Activated T-helper 2 cell treated with anti-CD3 and anti-CD28 coated beads, Interferon-gamma antibody, Interleukin-2, Interleukin-4, amounts not matched to agents 10 μg/mL and 5 μg/mL and 100 μg/mL, durations not matched to agents 14 hours and 24 hours and 36 hours (primary cell): ENCODE measurements around the gene CEP41. TPM values are rescaled to one million over a fixed set of nuclear protein-coding genes. Genes with fewer than 3 reads are reported as not detected.
A peak's percentile ranks its signal among the peaks of the same experiment; 100 is the strongest.

Experiments used
- DNase-seq: peaks from one replicate; pipeline ENCODE4 v3.0.0; 2021; ENCODE audit warnings: low spot score
- H3K27ac Mint-ChIP-seq: one replicate; pipeline ENCODE4 v1.8.0; 2021; ENCODE audit warnings: mixed read lengths
- H3K27me3 Mint-ChIP-seq: one replicate; pipeline ENCODE4 v1.8.0; 2021; ENCODE audit warnings: low read depth, mixed read lengths
- H3K36me3 Mint-ChIP-seq: one replicate; pipeline ENCODE4 v1.8.0; 2021; ENCODE audit warnings: low read depth, mixed read lengths
- H3K4me1 Mint-ChIP-seq: one replicate; pipeline ENCODE4 v1.8.0; 2021; ENCODE audit warnings: low read depth, mixed read lengths
- H3K4me3 Mint-ChIP-seq: one replicate; pipeline ENCODE4 v1.8.0; 2021; ENCODE audit warnings: low read depth, mild to moderate bottlenecking, moderate library complexity, mixed read lengths
- H3K9me3 Mint-ChIP-seq: one replicate; pipeline ENCODE4 v1.8.0; 2021; ENCODE audit warnings: mixed read lengths
- intact Hi-C: fragments of 100-400 bp; cut with micrococcal nuclease; formaldehyde crosslinking; loops from one replicate; pipeline ENCODE4 v1.15.1; 2023
- total RNA-seq: library from RNA; stranded (reverse); gene quantifications from 2 replicates; pipeline ENCODE4 v1.2.3, GENCODE V29; 2022

The CEP41 gene
- total RNA-seq, 1 donor from 2014 or later, result 15.9 TPM

DNA sequence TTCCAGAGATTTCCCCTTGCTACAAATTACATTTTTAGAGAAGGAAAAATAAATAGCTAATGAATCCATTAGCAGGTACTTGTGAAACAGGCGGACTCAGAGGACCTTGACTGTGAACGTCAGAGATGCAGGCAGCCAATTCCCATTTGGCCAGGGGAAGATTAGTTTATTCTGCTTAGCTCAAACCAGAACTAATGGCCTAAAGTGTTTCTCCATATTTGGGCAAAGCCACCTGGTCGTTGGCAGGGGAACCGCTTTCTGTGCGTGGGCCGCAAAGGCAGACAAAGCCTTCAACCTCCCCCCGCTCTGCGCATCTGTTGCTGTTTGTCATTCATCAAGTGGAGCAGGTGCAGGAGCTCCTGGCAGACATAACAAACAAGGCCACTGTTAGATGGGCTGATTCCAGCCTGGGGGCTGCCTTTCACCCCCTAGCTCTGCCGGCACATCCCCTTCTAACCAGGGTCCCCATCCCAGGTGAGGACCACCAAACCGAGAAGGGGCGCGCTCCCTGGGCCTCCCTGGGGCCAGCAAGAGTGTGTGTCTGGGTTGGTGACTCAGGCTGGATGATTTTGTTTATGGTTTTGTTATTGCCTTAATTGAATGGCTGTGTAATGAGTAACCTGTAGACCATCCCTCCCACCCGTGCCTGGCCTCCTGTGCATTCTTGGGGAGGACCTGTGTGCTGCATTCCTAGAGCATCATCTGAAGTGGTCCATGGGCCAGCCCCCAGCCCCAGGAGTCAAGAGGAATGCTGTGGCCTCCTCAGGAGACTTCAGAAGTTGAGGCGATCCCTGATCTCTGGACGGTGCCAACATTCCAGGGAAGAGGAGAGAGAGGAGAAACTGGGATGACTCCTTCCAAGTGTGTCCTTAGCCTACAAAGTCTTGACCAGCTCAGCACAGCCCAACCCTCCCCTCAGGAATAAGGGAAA, 75.0 kb downstream of the CEP41 start:
- peaks cover 33% of the 10 kb centered on the region for H3K4me1 Mint-ChIP-seq
- DNase-seq, result no peak
- H3K9me3 Mint-ChIP-seq, result no peaks in the 10 kb centered on the region
- no peaks in the 10 kb centered on the region for H3K36me3 Mint-ChIP-seq
- peak overlapping the region; percentile 31 for H3K27ac Mint-ChIP-seq
- intact Hi-C loops, result no loop called here
- peak overlapping the region; percentile 40 for H3K4me3 Mint-ChIP-seq
- no peaks in the 10 kb centered on the region for H3K27me3 Mint-ChIP-seq

DNA sequence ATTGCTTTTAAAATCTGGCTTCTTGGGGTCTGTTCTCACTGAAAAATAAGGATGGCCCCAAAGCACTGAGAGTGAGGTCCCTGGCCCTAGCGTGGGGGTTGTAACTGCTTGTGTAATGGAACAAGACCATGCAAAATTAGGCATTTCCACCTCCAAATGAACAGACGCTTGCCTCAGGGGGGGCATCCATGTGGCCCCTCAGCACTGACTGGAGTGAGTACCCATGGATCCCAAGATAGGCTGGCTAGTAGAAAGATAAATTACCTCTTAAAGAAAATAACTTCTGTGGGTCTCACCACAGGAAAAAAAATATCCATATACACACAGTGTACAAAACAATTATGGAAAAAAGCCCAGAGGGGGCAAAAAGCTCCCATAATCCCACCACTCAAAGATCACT, 75.7 kb downstream of the CEP41 start:
- peaks cover 7% of the 10 kb centered on the region for H3K9me3 Mint-ChIP-seq
- H3K27ac Mint-ChIP-seq, result peak overlapping the region; percentile 37
- no peak for DNase-seq
- intact Hi-C loops, result no loop called here
- H3K4me1 Mint-ChIP-seq, result peaks cover 33% of the 10 kb centered on the region
- H3K36me3 Mint-ChIP-seq, result no peaks in the 10 kb centered on the region
- H3K27me3 Mint-ChIP-seq, result no peaks in the 10 kb centered on the region
- no peak overlapping the region for H3K4me3 Mint-ChIP-seq

DNA sequence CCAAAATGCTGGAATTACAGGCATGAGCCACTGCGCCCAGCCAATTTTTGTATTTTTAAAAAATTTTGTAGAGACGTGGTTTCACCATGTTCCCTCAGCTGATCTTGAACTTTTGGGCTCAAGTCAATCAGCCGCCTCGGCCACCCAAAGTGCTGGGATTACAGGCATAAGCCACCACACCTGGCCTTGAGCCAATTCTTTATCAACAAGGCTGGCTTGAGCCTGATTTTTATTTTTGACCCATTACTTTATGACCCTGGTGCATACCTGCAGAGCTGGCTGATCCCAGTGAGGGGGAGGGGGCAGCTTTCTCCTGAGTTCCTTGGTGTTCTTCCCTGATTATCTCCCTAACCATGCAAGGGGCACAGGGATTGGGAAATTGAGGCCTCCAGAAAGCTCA, 76.4 kb downstream of the CEP41 start:
- Mint-ChIP-seq H3K9me3 (peaks cover 13% of the 10 kb centered on the region), H3K4me1 (peaks cover 26% of the 10 kb centered on the region), H3K36me3 (no peaks in the 10 kb centered on the region), H3K27me3 (no peaks in the 10 kb centered on the region), H3K4me3 (no peak overlapping the region), H3K27ac (no peak overlapping the region)
- DNase-seq, result no peak
- intact Hi-C loops, result loop anchor here (5.0 kb wide), 1 partner anchor 53 kb away; no protein-coding TSS in a partner anchor

DNA sequence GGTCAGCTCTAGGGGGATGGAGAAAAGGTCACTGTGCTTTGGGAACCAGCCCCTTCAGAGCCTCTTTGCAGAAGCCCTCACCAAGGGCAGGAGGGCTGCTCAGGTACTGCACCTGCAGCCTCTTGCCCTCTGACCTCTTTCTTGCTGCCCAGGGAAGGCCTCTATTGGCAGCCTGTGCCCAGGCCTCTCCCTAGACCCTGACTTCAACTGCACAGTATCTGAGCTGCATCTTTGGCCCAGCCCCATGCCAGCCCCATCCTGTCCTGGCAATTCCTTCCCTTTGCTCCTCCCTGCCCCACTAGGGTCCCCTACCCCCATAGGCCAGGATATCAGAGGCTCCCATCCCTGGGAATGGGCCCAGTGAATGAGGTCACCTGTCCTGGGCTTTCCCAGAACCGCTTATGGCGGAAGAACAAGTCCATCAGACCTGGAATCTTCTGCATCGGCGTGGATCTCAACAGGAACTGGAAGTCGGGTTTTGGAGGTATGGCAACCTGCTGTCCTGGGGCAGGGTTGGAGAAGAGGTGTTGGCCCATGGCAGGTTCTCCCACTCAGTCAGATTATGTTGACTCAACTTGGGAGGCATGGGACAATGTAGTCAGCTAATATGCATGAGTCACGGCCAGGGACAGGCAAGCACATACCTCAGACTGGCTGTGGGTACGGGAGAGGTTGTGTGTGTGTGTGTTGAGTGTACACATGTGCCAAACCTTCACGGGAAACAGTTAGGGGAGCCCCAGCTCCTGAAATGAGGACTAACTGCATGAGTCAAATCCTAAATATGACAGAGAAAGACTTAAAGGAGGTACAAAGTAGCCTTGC, 77.6 kb downstream of the CEP41 start:
- no peaks in the 10 kb centered on the region for H3K27me3 Mint-ChIP-seq
- no peak for DNase-seq
- no peak overlapping the region for H3K4me3 Mint-ChIP-seq
- peaks cover 14% of the 10 kb centered on the region for H3K9me3 Mint-ChIP-seq
- H3K4me1 Mint-ChIP-seq, result peaks cover 16% of the 10 kb centered on the region
- intact Hi-C loops, result loop anchor here (1.0 to 5.0 kb wide), 2 partner anchors 54 to 305 kb away; partner anchors contain the start of gene COPG2
- H3K27ac Mint-ChIP-seq, result peak overlapping the region; percentile 80
- no peaks in the 10 kb centered on the region for H3K36me3 Mint-ChIP-seq

DNA sequence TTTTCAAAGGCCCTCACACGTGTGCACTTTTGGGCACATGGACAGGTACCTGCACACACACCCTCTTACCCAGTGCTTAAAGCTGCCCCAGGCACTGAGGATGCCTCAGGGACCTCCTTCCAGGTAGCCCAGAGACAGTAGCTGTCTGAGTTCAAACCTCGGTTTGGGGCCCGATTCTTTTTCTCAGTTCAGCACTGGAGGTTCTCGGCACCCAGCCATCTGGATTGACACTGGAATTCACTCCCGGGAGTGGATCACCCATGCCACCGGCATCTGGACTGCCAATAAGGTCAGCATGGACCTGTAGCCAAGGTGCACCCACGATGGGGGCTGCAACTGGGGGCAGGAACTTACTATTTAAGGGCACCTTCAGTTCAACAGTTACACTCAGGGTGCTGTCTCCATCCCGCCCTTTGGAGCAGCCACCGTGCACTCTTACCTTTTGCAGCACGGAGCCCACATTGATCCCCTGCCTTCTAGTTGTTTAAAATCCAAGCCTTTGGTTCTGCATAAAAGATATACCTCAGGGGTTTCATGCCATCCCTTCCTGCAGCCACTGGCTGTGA, 78.5 kb downstream of the CEP41 start:
- Mint-ChIP-seq H3K4me3 (no peak overlapping the region), H3K36me3 (no peaks in the 10 kb centered on the region), H3K27me3 (no peaks in the 10 kb centered on the region), H3K4me1 (peaks cover 16% of the 10 kb centered on the region), H3K27ac (no peak overlapping the region), H3K9me3 (peaks cover 14% of the 10 kb centered on the region)
- DNase-seq, result no peak
- intact Hi-C loops, result loop anchor here (5.0 kb wide), 1 partner anchor 55 kb away; no protein-coding TSS in a partner anchor

DNA sequence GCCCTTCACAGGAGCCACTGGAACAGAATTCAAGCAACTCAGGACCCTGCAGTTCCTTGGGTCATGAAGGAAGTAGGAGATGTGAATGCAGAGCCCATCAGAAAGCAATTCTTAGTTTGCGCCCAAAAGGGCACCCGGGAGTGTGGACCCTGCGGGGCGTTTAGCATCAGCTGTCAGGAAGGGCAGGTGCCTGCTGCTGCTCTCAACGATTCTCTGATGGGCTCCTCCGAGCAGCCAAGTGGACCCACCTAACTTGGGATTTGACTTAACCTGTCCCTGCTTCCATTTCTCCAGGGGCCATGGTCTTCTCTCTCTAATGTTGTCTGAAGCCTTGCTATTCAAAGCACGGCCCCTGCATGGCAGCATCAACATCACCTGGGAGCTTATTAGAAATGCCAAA, 79.1 kb downstream of the CEP41 start:
- intact Hi-C loops, result loop anchor here (5.0 kb wide), 1 partner anchor 56 kb away; no protein-coding TSS in a partner anchor
- Mint-ChIP-seq H3K9me3 (peaks cover 14% of the 10 kb centered on the region), H3K27ac (no peak overlapping the region), H3K27me3 (no peaks in the 10 kb centered on the region), H3K4me3 (no peak overlapping the region), H3K36me3 (no peaks in the 10 kb centered on the region), H3K4me1 (peaks cover 11% of the 10 kb centered on the region)
- no peak for DNase-seq

DNA sequence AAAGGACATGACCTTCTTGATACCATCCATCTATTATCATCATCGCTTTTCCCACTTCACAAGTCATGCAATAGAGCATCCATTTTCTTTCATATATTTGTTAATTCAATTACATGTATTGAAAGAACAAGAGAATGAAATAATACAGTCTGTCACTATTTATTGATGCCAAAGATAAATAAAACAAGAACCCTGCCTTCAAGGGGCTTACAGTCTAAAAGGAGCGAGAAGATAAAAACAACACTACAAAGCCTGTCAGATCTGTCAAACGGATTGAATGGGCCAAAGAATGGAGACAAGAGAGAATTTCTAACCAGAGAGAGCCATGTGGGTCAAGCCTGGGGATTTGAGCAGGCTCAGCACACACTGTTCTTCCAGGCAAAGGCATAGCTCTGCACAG, 80.3 kb downstream of the CEP41 start:
- Mint-ChIP-seq H3K27me3 (no peaks in the 10 kb centered on the region), H3K9me3 (peaks cover 14% of the 10 kb centered on the region), H3K27ac (no peak overlapping the region), H3K36me3 (no peaks in the 10 kb centered on the region), H3K4me3 (no peak overlapping the region), H3K4me1 (peaks cover 7% of the 10 kb centered on the region)
- intact Hi-C loops, result loop anchor here (5.0 kb wide), 1 partner anchor 57 kb away; no protein-coding TSS in a partner anchor
- DNase-seq, result no peak

DNA sequence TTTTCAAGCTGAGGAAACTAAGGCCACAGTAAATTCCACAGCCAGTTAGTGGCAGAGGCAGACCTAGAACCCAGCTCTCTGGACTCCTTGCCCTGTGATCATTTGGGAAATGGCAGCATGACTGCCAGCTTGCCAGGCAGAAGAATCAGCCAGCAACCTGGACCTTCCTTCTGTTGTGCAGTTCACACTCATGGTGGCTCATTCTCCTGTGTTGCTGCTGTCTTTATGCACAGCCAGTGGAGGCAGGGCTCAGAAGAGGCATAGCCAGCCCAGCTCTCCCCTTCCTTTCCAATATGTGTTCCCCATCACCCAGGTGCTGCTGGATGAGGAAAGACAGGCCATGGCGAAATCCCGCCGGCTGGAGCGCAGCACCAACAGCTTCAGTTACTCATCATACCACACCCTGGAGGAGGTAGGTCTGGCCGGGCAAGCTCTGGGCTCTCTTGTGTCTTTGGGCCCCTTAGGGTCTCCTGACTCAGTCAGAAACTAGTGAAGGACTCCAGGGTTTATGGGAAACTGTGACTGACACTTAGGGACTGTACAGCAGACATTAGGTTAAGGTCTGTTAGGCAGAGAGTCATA, 81.4 kb downstream of the CEP41 start:
- Mint-ChIP-seq H3K4me3 (no peak overlapping the region), H3K9me3 (peaks cover 14% of the 10 kb centered on the region), H3K36me3 (no peaks in the 10 kb centered on the region), H3K4me1 (peaks cover 7% of the 10 kb centered on the region), H3K27me3 (no peaks in the 10 kb centered on the region), H3K27ac (no peak overlapping the region)
- intact Hi-C loops, result no loop called here
- DNase-seq, result no peak

DNA sequence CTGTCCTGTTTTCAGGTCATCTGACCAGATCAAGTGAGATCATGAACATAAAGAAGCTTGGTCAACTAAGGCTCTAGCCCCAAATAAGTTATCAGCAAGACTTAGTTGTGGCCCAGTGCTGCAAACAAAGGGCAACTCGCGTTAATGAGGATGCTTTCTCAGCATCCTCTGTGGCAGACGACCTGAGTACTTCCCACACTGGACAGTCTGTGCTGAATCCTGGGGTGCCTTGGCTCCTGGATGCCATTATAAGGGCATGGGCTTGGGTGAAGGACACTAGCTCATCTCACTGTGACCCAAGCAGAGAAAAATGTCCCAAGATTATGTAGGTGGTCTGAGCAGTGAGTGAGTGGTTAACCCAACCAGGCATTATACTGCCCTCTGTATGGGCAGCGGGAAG, 82.3 kb downstream of the CEP41 start:
- H3K4me3 Mint-ChIP-seq, result no peak overlapping the region
- H3K27ac Mint-ChIP-seq, result no peak overlapping the region
- H3K4me1 Mint-ChIP-seq, result peaks cover 4% of the 10 kb centered on the region
- no peaks in the 10 kb centered on the region for H3K36me3 Mint-ChIP-seq
- DNase-seq, result no peak
- H3K27me3 Mint-ChIP-seq, result no peaks in the 10 kb centered on the region
- intact Hi-C loops, result no loop called here
- H3K9me3 Mint-ChIP-seq, result peaks cover 14% of the 10 kb centered on the region

DNA sequence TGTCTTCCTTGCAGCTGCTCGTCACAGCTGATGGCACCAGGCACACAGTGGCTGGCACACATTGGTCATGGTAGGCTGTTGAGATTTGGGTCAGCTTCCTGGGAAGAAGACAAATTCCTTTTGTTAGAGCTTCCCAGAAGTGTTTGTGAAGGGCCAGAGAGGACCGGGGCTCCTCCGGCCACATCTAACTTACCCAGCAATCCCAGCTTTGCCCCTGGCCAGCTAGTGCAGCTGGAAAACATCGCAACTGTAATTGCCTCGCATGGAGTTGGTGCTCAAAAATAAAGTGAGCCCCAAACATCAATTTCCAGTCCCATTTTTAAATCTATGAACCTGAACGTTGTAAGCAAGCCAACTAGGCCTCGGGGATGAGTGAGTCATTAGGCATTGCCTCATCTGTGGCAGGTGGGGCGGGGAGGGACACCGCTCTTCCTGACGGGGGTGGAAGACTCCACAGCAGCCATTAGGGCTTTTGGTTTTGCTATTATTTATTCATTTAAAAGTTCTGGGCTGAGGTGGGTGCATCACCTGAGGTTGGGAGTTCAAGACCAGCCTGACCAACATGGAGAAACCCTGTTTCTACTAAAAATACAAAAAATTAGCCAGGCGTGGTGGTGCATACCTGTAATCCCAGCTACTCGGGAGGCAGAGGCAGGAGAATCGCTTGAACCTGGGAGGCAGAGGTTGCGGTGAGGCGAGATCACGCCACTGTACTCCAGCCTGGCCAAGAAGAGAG, 83.8 kb downstream of the CEP41 start:
- Mint-ChIP-seq H3K4me1 (no peaks in the 10 kb centered on the region), H3K36me3 (no peaks in the 10 kb centered on the region), H3K4me3 (no peak overlapping the region), H3K27ac (no peak overlapping the region), H3K27me3 (no peaks in the 10 kb centered on the region), H3K9me3 (peaks cover 14% of the 10 kb centered on the region)
- intact Hi-C loops, result no loop called here
- no peak for DNase-seq

DNA sequence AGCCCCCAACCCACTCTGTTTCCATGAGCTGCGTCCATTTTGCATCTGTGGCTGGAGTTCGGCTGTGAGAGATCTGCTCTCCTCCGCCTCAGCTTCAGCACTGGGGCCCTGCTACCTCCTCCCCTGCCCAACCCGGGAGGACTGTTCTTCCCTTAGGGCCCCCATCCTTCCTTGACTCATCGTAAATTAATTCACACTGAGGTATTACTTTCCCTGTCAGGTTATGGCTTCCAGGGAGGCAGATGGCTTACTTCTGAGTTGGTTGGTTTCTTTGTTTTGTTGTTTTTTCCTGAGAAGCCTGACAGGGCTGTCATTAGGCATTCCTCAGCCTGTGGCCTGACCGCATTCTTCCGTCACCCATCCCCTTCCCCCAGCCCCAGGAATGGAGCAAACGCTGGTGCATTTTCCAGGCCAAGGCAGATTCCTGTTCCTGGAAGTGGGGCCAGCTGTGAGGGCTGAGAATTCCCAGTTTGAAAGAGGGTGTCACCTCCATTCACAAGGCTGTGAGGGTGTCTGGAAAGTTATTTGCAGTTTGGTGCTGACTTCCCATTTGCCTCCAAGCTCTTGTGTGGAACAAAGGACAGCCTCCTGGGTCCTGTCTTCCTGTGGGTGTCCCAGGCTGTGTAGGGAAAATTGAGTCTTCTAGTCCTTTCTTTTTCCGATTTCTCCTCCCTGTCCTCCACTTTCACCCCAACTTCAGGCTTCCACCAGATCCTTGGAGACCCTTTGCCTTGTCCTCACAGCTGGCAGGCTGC, 84.5 kb downstream of the CEP41 start:
- Mint-ChIP-seq H3K27me3 (no peaks in the 10 kb centered on the region), H3K36me3 (no peaks in the 10 kb centered on the region), H3K9me3 (peaks cover 14% of the 10 kb centered on the region), H3K4me3 (no peak overlapping the region), H3K4me1 (peaks cover 5% of the 10 kb centered on the region), H3K27ac (no peak overlapping the region)
- intact Hi-C loops, result no loop called here
- no peak for DNase-seq
